PC-9 (cell line): ENCODE data around the gene GALNT2. TPM values are rescaled to one million over a fixed set of nuclear protein-coding genes. Genes with fewer than 3 reads are reported as not detected.
A peak's percentile ranks its signal among the peaks of the same experiment; 100 is the strongest.

Source experiments
- BruUV-seq: library from RNA; stranded (reverse); fragments of 400-500 nt; replicated peaks from 2 replicates; lab custom pipeline; 2021; lab: Mats Ljungman, UMichigan
- CTCF ChIA-PET: fragments of 300-600 bp; sonication (Branson Sonifier 250); formaldehyde crosslinking; loops from one replicate; lab custom pipeline; 2022; ENCODE audit warnings: antibody characterized with exemption; lab: Charles Lee
- POLR2A ChIA-PET: fragments of 300-600 bp; sonication (Branson Sonifier 250); formaldehyde crosslinking; loops from one replicate; lab custom pipeline; 2022; ENCODE audit warnings: antibody characterized with exemption; ENCODE audit not compliant: unreplicated experiment; lab: Charles Lee
- DNase-seq, 2 experiments: peaks; one replicate each; pipeline versions ENCODE4 v3.0.0 to v3.0.0-alpha.2; 2015 to 2022; ENCODE audit warnings: mixed read lengths in 1 of 2
- H2AFZ ChIP-seq: fragments of 200-600 bp; sonication (generic); 2 replicates; pipeline ENCODE4 v1.8.1; 2017; ENCODE audit warnings: antibody characterized with exemption
- H3F3A ChIP-seq: fragments of 200-600 bp; sonication (generic); 2 replicates; pipeline ENCODE4 v1.8.1; 2017; ENCODE audit warnings: antibody characterized with exemption, mild to moderate bottlenecking, low read depth; ENCODE audit not compliant: insufficient read depth
- H3K27ac ChIP-seq: fragments of 200-600 bp; sonication (generic); 2 replicates; pipeline ENCODE4 v1.6.1; 2016; ENCODE audit warnings: mixed run types
- H3K27me3 ChIP-seq: fragments of 200-600 bp; sonication (generic); 2 replicates; pipeline ENCODE4 v1.6.1; 2016; ENCODE audit warnings: low read depth, mixed run types; ENCODE audit not compliant: insufficient read depth
- H3K36me3 ChIP-seq: fragments of 200-600 bp; sonication (generic); 2 replicates; pipeline ENCODE4 v1.6.1; 2016; ENCODE audit warnings: low read depth, mixed run types
- H3K4me1 ChIP-seq: fragments of 200-600 bp; sonication (generic); replicated peaks from 2 replicates; pipeline ENCODE4 v1.6.1; 2016; ENCODE audit warnings: mixed run types; ENCODE audit not compliant: insufficient read depth
- H3K4me2 ChIP-seq: fragments of 200-600 bp; sonication (generic); 2 replicates; pipeline ENCODE4 v1.6.1; 2017; ENCODE audit warnings: mixed run types
- H3K4me3 ChIP-seq: fragments of 200-600 bp; sonication (generic); 2 replicates; pipeline ENCODE4 v1.6.1; 2016; ENCODE audit warnings: mixed run types
- H3K79me2 ChIP-seq: fragments of 200-600 bp; sonication (generic); 2 replicates; pipeline ENCODE4 v1.6.1; 2017; ENCODE audit warnings: low read depth, mixed run types
- H3K9me2 ChIP-seq: fragments of 200-600 bp; sonication (generic); 2 replicates; pipeline ENCODE4 v1.8.1; 2017; ENCODE audit warnings: mild to moderate bottlenecking; ENCODE audit not compliant: insufficient read depth
- H3K9me3 ChIP-seq: fragments of 200-600 bp; sonication (generic); 2 replicates; pipeline ENCODE4 v1.8.1; 2016; ENCODE audit warnings: low read depth; ENCODE audit not compliant: insufficient read depth
- H4K20me1 ChIP-seq: fragments of 200-600 bp; sonication (generic); 2 replicates; pipeline ENCODE4 v1.8.1; 2017; ENCODE audit not compliant: insufficient read depth
- EZH2 ChIP-seq: fragments of 200-600 bp; sonication (generic); IDR thresholded peaks from 2 replicates; pipeline ENCODE4 v1.8.0; 2017; ENCODE audit warnings: antibody characterized with exemption, low read depth
- intact Hi-C: fragments of 100-400 bp; cut with micrococcal nuclease; formaldehyde crosslinking; loops from one replicate; pipeline ENCODE4 v1.10.0; 2022; ENCODE audit not compliant: unreplicated experiment
- total RNA-seq: library from RNA; stranded (reverse); gene quantifications from 2 replicates; pipeline ENCODE4 v1.2.3, GENCODE V29; 2021
- TF ChIP-seq, protein P1 (sequence below): fragments of 200-600 bp; sonication (generic); conservative IDR thresholded peaks from 2 replicates; pipeline ENCODE4 v1.6.1; 2017; ENCODE audit warnings: mixed run types, antibody characterized with exemption, mild to moderate bottlenecking, moderate library complexity

GALNT2 gene
- total RNA-seq, 1 experiment from 2014 or later: 121 TPM

- H3K4me3 ChIP-seq: no peak overlapping the region
- peaks cover 46% of the 10 kb centered on the region for H3K79me2 ChIP-seq
- ChIA-PET POLR2A (interaction anchor here (0.6 kb wide), 1 partner anchor 40 kb away, joined by 6 read pairs; no protein-coding TSS in a partner anchor), CTCF (interaction anchor here (0.7 kb wide), 1 partner anchor 119 kb away, joined by 4 read pairs; no protein-coding TSS in a partner anchor)
- no TSS peak for BruUV-seq
- H3K4me1 ChIP-seq: no peaks in the 10 kb centered on the region
- intact Hi-C loops: no loop called here
- no peak for DNase-seq
- H3K36me3 ChIP-seq: no peaks in the 10 kb centered on the region
- H3K27ac ChIP-seq: no peak overlapping the region
- no peaks in the 10 kb centered on the region for H3F3A ChIP-seq
- H3K9me2 ChIP-seq: no peaks in the 10 kb centered on the region
- no peaks in the 10 kb centered on the region; the same call in 1 of the 2 replicates for H4K20me1 ChIP-seq
- no peak overlapping the region for H2AFZ ChIP-seq
- no peaks in the 10 kb centered on the region; the same call in 1 of the 2 replicates for H3K9me3 ChIP-seq
- no peak for TF ChIP-seq EZH2
- TF ChIP-seq, protein P1, sequence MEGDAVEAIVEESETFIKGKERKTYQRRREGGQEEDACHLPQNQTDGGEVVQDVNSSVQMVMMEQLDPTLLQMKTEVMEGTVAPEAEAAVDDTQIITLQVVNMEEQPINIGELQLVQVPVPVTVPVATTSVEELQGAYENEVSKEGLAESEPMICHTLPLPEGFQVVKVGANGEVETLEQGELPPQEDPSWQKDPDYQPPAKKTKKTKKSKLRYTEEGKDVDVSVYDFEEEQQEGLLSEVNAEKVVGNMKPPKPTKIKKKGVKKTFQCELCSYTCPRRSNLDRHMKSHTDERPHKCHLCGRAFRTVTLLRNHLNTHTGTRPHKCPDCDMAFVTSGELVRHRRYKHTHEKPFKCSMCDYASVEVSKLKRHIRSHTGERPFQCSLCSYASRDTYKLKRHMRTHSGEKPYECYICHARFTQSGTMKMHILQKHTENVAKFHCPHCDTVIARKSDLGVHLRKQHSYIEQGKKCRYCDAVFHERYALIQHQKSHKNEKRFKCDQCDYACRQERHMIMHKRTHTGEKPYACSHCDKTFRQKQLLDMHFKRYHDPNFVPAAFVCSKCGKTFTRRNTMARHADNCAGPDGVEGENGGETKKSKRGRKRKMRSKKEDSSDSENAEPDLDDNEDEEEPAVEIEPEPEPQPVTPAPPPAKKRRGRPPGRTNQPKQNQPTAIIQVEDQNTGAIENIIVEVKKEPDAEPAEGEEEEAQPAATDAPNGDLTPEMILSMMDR: no peak
- H3K27me3 ChIP-seq: no peaks in the 10 kb centered on the region
- H3K4me2 ChIP-seq: no peak overlapping the region
Measured at GRCh38 chr1:230113235-230113592, 46.2 kb downstream of the GALNT2 start.

GRCh38 chr1:230113593-230114236 lies 46.7 kb downstream of the GALNT2 start:
- Histone ChIP-seq H3K79me2 (peaks cover 41% of the 10 kb centered on the region), H2AFZ (no peak overlapping the region), H3K27ac (no peak overlapping the region), H3K9me3 (no peaks in the 10 kb centered on the region; the same call in 1 of the 2 replicates), H3F3A (no peaks in the 10 kb centered on the region), H3K9me2 (no peaks in the 10 kb centered on the region), H3K27me3 (no peaks in the 10 kb centered on the region), H3K4me1 (no peaks in the 10 kb centered on the region), H4K20me1 (no peaks in the 10 kb centered on the region; the same call in 1 of the 2 replicates), H3K4me2 (no peak overlapping the region), H3K4me3 (no peak overlapping the region), H3K36me3 (no peaks in the 10 kb centered on the region)
- CTCF ChIA-PET: interaction anchor here (0.7 kb wide), 2 partner anchors 72 to 119 kb away, joined by 4 read pairs; no protein-coding TSS in a partner anchor
- intact Hi-C loops: no loop called here
- POLR2A ChIA-PET: interaction anchor here (0.6 kb wide), 2 partner anchors 40 to 556 kb away, joined by 3 to 6 read pairs; no protein-coding TSS in a partner anchor
- peak in 1 of 2 experiments; percentile 52 for DNase-seq
- TF ChIP-seq, protein P1: no peak
- no peak for TF ChIP-seq EZH2
- no TSS peak for BruUV-seq

GRCh38 chr1:230114237-230114651 lies 47.2 kb downstream of the GALNT2 start:
- H3K4me3 ChIP-seq: no peak overlapping the region
- H3K4me1 ChIP-seq: no peaks in the 10 kb centered on the region
- BruUV-seq: TSS peak; percentile 45
- H3K27ac ChIP-seq: no peak overlapping the region
- H3K27me3 ChIP-seq: no peaks in the 10 kb centered on the region
- H3K4me2 ChIP-seq: no peak overlapping the region
- ChIA-PET CTCF (interaction anchor here (0.7 kb wide), 1 partner anchor 71 kb away, joined by 4 read pairs; no protein-coding TSS in a partner anchor), POLR2A (interaction anchor here (0.6 kb wide), 1 partner anchor 556 kb away, joined by 3 read pairs; no protein-coding TSS in a partner anchor)
- intact Hi-C loops: no loop called here
- H4K20me1 ChIP-seq: no peaks in the 10 kb centered on the region; the same call in 1 of the 2 replicates
- H3K9me2 ChIP-seq: no peaks in the 10 kb centered on the region
- no peaks in the 10 kb centered on the region; the same call in 1 of the 2 replicates for H3K9me3 ChIP-seq
- no peak overlapping the region for H2AFZ ChIP-seq
- peaks cover 38% of the 10 kb centered on the region for H3K79me2 ChIP-seq
- H3K36me3 ChIP-seq: no peaks in the 10 kb centered on the region
- no peaks in the 10 kb centered on the region for H3F3A ChIP-seq
- TF ChIP-seq, protein P1: no peak
- no peak for TF ChIP-seq EZH2
- DNase-seq: no peak
